ENCODE measurements around the gene GPC3.

Gene GPC3

DNA sequence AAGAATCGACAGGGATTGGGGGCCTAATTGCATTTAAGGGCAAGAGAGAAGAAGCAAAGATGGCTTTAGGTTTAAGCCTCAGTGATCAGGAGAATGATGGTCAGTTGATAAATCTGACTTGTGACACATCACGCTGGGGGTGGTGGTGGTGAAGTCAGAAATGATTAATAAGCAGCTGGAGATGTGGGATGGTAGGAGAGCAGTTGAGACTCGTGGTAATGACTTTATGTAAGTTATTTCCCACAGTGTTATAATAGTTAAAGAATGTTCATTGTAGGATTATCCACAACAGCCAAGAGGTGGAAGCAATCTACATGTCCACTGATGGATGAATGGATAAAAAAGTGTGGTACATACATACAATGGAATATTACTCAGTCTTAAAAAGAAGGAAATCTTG lies 391.2 kb downstream of the GPC3 start:
- DNase-seq (ENCODE audit: extremely low spot score): no peak
- CTCF ChIA-PET: no interaction called here
- POLR2A ChIA-PET: no interaction called here
- TF ChIP-seq L3MBTL2 (conservative IDR thresholded peaks at IDR 0.05) (no peak), TARDBP (IDR thresholded peaks at IDR 0.05) (no peak)
- TF ChIP-seq, protein P1, sequence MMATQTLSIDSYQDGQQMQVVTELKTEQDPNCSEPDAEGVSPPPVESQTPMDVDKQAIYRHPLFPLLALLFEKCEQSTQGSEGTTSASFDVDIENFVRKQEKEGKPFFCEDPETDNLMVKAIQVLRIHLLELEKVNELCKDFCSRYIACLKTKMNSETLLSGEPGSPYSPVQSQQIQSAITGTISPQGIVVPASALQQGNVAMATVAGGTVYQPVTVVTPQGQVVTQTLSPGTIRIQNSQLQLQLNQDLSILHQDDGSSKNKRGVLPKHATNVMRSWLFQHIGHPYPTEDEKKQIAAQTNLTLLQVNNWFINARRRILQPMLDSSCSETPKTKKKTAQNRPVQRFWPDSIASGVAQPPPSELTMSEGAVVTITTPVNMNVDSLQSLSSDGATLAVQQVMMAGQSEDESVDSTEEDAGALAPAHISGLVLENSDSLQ (IDR thresholded peaks at IDR 0.05): no peak

DNA sequence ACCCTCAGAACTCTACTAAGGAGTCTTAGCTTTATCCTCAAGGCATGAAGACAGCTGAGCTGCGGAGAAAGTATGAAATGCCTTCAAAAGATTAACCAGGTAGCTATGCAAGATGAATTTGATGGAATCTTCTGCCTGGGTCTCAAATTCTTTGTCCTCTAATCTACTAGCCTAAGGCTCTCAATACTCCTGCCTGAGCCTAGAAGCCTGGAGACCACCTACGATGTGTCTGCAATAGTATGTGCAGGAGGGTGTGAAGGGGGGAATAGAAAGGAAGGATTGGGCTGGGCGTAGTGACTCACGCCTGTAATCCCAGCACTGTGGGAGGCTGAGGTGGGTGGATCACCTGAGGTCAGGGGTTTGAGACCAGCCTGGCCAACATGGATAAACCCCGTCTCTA lies 391.9 kb downstream of the GPC3 start:
- POLR2A ChIA-PET: no interaction called here
- no peak for TF ChIP-seq L3MBTL2 (conservative IDR thresholded peaks at IDR 0.05)
- TF ChIP-seq TARDBP (IDR thresholded peaks at IDR 0.05): no peak
- TF ChIP-seq SP1 (IDR thresholded peaks at IDR 0.05): no peak
- no peak for TF ChIP-seq FOXM1 (IDR thresholded peaks at IDR 0.05; ENCODE audit: borderline replicate concordance)
- no peak for TF ChIP-seq SUZ12 (IDR thresholded peaks at IDR 0.05)
- CTCF ChIA-PET: no interaction called here
- DNase-seq (ENCODE audit: extremely low spot score): no peak

DNA sequence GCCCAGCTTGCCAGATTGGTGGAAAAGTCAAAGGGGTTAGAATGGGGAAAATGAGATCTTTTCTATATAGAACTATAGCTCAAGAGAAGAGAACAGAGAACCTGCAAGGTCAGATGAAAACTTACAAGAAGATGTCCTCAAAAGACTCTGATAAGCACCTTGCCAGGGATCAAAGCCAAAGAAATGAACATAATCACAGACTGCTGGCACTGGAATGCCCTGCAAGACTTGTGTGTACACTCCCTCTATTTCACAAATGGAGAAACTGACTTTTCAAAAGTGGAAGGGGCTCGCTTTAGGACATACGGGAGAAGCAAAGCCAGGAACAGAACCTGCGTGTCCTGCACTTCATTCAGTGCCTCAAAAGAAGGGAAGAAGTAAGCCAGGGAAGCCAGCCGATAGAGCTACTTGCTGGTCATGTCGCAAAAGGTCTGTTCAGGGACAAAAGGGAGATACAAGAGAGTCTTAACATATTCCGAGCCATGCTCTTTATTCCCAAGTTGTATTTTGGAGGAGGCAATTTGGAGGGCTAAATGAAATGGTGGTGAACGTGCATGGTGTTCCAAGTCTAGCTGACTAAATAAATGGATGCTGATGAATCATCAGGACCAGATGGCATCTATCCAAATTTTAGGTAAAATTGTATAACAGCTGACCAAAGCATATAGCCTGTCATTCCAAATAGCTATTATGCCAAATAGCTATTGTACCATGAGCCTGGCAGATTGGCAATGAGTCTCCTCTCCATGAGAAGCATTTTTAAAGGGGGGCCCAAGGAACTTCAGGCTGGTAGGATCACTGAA lies 394.5 kb downstream of the GPC3 start:
- no peak for DNase-seq (ENCODE audit: extremely low spot score)
- CTCF ChIA-PET: interaction anchor here (0.6 kb wide), 1 partner anchor 330 kb away, joined by 3 read pairs; no protein-coding TSS in a partner anchor
- POLR2A ChIA-PET: no interaction called here
- no peak for TF ChIP-seq FOXM1 (IDR thresholded peaks at IDR 0.05; ENCODE audit: borderline replicate concordance)

DNA sequence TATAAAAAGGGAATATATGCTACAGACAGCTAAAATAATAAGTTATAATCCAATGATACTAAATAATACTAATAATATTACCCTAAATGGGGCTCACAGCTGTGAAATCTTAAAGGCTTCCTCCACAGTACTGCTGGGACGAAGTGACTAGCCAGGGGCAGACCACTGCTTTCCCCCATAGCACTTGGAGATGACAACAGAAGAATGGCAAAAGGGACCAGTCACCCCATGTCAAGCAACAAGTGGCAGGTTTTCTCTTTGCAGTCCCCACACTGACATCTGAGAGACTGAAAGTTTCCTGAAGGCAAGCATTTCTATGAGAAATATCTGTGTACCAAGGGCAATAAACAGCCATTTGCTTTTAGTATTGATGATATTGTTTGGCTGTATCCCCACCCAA lies 396.6 kb downstream of the GPC3 start:
- TF ChIP-seq HDGF (IDR thresholded peaks at IDR 0.05; ENCODE audit: borderline replicate concordance) (no peak), SUZ12 (IDR thresholded peaks at IDR 0.05) (no peak), ZNF384 (IDR thresholded peaks at IDR 0.05) (no peak), FOXK2 (IDR thresholded peaks at IDR 0.05) (no peak), ELF4 (IDR thresholded peaks at IDR 0.05) (no peak), L3MBTL2 (conservative IDR thresholded peaks at IDR 0.05) (no peak), FOXM1 (IDR thresholded peaks at IDR 0.05; ENCODE audit: borderline replicate concordance) (no peak), FOXA1 (IDR thresholded peaks at IDR 0.05) (no peak), SP1 (IDR thresholded peaks at IDR 0.05) (no peak), NFRKB (IDR thresholded peaks at IDR 0.05) (no peak), LEF1 (IDR thresholded peaks at IDR 0.05; ENCODE audit: borderline replicate concordance) (no peak), ARNT (IDR thresholded peaks at IDR 0.05) (no peak)
- TF ChIP-seq, protein P1 (IDR thresholded peaks at IDR 0.05): no peak
- no peak for DNase-seq (ENCODE audit: extremely low spot score)
- CTCF ChIA-PET: no interaction called here
- POLR2A ChIA-PET: no interaction called here

DNA sequence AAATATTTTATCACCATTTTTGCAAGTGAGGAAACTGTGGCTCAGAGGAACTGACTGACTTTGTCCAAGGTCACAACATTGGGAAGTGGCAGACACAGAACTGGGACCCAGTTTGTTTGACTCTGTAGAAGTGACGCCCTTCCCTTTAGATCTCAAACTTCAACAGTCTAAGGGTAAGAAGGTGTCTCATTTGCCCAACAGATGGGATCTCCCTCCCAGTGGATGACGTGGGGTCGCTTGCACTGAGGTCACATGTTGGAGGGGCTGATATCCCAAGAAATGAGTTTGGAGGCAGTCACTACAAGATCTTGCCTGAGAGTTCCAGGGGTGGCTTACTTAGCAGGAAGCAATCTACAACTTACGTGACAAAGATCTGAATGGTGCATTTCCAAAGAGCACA lies 397.6 kb downstream of the GPC3 start:
- TF ChIP-seq SUZ12 (IDR thresholded peaks at IDR 0.05): no peak
- no peak for TF ChIP-seq SP1 (IDR thresholded peaks at IDR 0.05)
- ChIA-PET POLR2A (no interaction called here), CTCF (no interaction called here)
- no peak for DNase-seq (ENCODE audit: extremely low spot score)

DNA sequence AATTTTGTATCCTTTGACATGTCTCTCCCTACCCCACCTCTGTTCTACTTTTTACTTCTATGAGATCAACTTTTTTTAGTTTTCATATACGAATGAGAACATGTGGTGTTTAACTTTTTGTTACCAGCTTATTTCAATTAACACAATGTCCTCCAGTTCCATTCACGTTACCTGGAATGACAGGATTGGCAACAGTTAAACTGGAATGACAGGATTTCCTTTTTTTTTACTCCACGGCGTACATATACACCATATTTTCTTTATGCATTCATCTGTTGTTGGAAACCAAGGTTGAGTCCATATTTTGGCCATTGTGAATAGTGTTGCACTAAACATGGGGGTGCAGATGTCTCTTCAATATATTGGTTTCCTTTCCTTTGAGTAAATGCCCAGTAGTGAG lies 398.3 kb downstream of the GPC3 start:
- TF ChIP-seq FOXK2 (IDR thresholded peaks at IDR 0.05): no peak
- no peak for TF ChIP-seq HDGF (IDR thresholded peaks at IDR 0.05; ENCODE audit: borderline replicate concordance)
- TF ChIP-seq CTBP1 (IDR thresholded peaks at IDR 0.05; ENCODE audit: borderline replicate concordance): no peak
- TF ChIP-seq FOXA1 (IDR thresholded peaks at IDR 0.05): no peak
- TF ChIP-seq SUZ12 (IDR thresholded peaks at IDR 0.05): no peak
- TF ChIP-seq ZNF384 (IDR thresholded peaks at IDR 0.05): no peak
- no peak for TF ChIP-seq NFRKB (IDR thresholded peaks at IDR 0.05)
- no peak for TF ChIP-seq FOXM1 (IDR thresholded peaks at IDR 0.05; ENCODE audit: borderline replicate concordance)
- TF ChIP-seq ARNT (IDR thresholded peaks at IDR 0.05): no peak
- TF ChIP-seq, protein P1 (IDR thresholded peaks at IDR 0.05): no peak
- no peak for TF ChIP-seq ELF4 (IDR thresholded peaks at IDR 0.05)
- no peak for TF ChIP-seq LEF1 (IDR thresholded peaks at IDR 0.05; ENCODE audit: borderline replicate concordance)
- TF ChIP-seq BHLHE40 (IDR thresholded peaks at IDR 0.05; ENCODE audit: borderline replicate concordance): no peak
- TF ChIP-seq TARDBP (IDR thresholded peaks at IDR 0.05): no peak
- TF ChIP-seq SP1 (IDR thresholded peaks at IDR 0.05): no peak
- TF ChIP-seq L3MBTL2 (conservative IDR thresholded peaks at IDR 0.05): no peak
- POLR2A ChIA-PET: no interaction called here
- CTCF ChIA-PET: no interaction called here
- DNase-seq (ENCODE audit: extremely low spot score): no peak

DNA sequence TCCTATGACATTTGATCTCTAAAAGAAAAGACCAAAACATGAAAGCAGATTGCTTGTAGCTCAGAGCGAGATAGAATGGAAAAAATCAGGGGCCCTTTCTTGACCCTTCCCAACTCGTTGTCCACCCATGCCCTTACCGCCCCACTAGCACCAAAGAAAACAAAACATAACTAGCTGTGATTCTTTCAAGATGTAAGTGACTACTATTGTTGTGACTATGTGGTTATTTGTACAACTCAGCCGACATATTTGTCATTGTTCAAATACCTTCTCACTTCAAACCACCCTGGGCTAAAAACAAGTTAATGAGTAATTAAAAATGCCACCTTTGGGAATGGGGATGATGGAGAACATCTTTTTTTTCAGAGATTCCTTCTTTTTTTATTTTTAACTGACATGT lies 399.0 kb downstream of the GPC3 start:
- ChIA-PET POLR2A (no interaction called here), CTCF (no interaction called here)
- TF ChIP-seq CTBP1 (IDR thresholded peaks at IDR 0.05; ENCODE audit: borderline replicate concordance) (no peak), ARNT (IDR thresholded peaks at IDR 0.05) (no peak), TARDBP (IDR thresholded peaks at IDR 0.05) (no peak), ELF4 (IDR thresholded peaks at IDR 0.05) (no peak), FOXA1 (IDR thresholded peaks at IDR 0.05) (no peak), HDGF (IDR thresholded peaks at IDR 0.05; ENCODE audit: borderline replicate concordance) (no peak), FOXK2 (IDR thresholded peaks at IDR 0.05) (no peak), NFRKB (IDR thresholded peaks at IDR 0.05) (no peak)
- DNase-seq (ENCODE audit: extremely low spot score): no peak

Data from HEK293T (cell line).